Epidermal melanocyte (primary cell): Measurements from ENCODE around the gene SLC35A1.
A peak's percentile ranks its signal among the peaks of the same experiment; 100 is the strongest.
"Not testable (repeated sequence)": the region's sequence is repeated elsewhere in the genome, so short reads cannot be mapped to it uniquely, and the experiment has no call there.

Source experiments
- DNase-seq: peaks from one replicate; pipeline ENCODE4 v3.0.0; 2011; ENCODE audit warnings: low spot score; ENCODE audit not compliant: insufficient read length

Gene SLC35A1, protein sequence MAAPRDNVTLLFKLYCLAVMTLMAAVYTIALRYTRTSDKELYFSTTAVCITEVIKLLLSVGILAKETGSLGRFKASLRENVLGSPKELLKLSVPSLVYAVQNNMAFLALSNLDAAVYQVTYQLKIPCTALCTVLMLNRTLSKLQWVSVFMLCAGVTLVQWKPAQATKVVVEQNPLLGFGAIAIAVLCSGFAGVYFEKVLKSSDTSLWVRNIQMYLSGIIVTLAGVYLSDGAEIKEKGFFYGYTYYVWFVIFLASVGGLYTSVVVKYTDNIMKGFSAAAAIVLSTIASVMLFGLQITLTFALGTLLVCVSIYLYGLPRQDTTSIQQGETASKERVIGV

DNA sequence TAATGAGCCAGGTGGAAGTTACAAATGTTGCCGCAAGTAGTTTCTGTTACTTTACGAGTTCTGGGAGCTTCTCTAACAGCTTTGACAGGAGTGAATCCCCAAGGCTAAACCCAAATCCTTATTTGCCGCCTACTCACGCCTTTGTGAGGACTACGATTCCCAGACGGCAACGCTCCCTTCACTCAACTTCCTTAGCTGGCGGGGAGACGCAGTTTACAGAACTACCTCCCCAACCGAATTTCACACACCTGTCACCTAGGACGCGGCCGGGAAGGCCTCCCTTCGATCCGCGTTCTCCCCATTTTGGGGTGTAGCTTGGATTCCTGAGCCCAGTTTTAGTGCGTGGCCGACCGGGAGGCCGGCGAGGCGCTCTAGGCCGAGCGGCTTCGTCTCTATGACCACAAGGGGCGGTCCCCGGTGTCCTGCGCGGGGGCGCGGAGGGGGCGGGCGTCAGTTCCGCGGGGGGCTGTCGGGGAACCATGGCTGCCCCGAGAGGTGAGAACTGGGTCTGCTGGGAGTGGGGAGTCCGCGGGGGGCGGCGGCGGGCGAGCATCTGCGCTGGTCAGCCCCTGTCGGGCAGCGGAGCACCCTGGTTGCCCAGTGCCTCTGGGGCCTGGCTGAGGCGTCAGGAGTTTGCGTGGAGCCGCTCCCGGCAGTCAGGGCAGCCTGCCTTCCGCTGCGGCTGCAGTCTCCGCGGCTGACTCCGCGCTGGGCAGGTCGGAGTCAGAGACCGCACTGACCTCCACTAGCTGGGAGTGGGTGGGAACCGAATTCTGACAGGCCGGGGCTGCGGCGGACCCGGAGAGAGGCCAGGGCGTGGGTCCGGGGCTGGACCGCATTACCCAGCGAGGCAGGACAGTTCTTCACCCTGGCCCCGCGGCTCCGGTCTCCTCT, at the start of gene SLC35A1:
TSS of gene SLC35A1 (plus strand) at position 450 of the 894 bp plus-strand sequence. CDS start at position 480, 30 bp downstream.
- DNase-seq = peak; percentile 66

DNA sequence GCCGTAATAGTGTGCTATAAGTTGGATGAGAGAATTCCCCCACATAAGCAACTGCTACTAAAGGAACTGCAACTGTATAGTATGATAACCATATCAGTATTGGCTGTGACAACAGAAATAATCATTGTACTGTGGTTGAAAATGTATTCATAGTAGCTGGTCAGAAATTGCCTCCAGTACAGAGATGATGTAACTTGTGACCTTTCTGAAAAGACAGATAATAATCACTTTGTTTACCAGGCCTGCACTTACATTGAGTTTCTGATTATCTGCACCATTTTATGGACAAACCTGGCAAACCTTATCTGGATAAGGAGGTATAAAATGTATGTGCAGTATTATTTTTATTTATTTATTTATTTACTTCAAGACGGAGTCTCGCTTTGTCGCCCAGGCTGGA, 46.0 kb upstream of the SLC35A1 start:
- no peak for DNase-seq

DNA sequence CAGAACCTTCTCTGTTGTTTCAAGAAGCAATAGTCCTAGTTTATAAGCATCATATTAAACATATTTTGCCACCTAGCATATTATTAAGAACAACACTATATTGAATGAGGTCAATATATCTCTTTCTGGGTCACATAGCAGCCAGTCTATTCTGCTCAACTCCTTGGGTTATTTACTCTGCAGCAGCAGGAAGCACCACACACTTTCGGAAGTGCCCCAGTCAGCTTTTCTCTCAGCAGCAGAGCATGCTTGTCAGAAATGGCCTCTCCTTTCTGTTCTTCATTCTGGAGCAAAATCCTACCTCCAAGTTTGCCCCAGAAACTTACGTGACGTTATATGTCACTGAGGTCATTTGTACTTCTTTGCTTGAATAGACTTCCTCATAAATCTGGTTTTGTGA, 42.3 kb upstream of the SLC35A1 start:
- DNase-seq = no peak

DNA sequence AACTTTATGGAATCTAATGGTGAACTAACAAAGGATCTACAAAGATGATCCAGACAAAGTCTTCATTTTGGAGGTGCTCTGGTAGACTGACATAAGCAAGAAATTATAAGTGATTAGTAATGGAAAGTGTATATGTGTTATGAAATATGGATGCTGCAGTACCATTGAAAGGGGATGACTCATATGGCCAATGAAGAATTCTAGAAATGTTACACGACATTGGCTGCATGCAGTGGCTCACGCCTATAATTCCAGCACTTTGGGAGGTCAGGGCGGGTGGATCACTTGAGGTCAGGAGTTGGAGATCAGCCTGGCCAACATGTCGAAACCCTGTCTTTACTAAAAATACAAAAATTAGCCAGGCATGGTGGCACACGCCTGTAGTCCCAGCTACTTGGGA, 41.5 kb upstream of the SLC35A1 start:
- DNase-seq = no peak

DNA sequence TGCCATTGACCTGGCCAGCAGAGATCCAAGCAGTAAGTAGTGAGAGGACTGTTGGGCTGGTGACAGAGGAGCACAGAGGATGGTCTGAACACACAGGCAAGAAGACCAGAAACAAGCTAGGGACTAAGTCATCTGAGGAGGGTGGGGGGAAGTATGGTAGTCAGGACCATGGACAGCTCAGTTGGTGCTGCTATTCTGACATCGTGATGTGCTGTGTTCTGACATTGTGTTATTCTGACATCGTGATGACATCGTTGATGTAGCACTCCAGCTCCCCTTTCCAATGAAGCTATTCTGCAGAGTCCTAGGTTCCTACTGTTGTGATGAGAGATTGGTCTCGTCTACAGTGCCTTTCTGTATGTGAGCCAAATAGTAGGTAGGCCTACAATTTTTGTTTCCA, 36.3 kb upstream of the SLC35A1 start:
- peak; percentile 54 for DNase-seq

DNA sequence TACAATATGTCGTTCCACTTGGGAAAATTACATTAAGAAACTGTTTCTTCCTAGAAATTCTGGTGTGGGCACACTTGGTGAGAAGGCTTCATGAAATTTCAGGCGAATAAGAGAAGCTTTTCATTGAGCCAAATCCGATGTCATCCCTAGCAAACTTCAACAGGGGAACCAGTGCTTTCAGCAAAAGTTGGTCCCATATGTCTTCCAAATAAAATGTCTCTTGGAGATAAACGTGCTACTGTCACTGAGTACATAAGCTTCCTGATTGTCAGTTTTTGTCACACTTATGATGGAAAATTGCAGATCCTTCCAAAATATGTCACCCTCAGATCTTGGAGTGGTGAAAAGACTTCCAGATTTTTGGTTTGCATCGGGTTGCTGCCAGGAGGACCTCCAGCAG, 31.1 kb upstream of the SLC35A1 start:
- DNase-seq = no peak

DNA sequence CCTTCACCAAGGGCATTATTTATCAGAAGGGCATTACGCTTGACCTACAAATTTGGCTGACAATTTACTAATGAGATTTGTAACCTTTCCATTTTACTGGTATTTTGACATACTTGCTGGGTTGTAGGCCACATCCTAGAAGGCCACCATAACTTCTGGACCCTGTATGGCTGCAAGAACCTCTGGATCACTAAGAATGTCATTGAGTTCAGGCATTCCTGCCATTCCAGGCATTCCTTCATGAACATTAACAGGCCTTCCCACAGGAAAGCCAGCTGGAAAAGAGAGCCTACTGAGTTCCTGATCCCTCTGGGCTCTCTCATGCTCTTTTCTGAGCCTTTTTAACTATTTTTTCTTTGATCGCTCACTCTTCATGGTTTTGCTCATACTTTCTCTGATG, 28.4 kb upstream of the SLC35A1 start:
- DNase-seq = no peak

DNA sequence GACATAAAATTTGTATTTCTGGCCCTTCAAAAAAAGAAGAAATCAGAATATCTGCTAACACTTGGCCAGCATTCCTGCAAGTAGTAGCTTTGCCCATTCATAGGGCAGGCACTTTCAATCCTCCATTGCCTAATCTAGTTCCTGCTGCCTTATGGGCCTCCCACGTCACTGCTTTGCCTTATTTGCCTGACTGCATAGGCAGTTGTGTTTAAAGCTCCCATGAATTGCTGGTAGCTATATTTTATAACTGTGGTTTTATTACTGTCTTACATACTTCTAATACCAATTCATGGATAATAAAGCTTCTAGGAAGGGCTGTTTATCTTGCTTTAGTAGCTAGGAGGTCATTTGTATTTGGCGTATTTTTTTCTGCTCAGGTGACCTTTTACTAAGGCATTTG, 7.7 kb upstream of the SLC35A1 start:
- DNase-seq = no peak

DNA sequence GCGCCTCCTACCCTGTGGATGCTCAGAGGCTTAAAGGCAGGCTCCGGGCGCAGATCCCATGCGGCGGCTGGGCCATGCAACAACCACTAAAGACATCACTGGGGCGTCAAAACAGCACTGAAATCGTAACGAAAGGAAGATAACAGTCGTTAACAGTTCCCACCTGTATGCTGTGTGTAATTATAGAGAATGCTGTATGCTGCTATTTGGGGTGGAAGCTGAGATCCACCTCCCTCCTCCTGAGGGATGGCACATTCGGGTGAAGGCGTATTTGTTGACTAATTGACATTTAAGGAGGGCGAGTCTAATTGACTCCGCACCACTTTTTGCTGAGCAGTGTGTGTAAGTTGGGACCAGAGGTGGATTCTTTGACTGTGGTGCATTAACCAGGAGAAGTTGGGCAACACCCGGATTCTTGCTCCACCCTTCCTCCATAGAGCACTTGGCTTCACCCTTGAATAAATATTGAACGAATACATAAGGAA, 687 bp downstream of the SLC35A1 start:
- no peak for DNase-seq

DNA sequence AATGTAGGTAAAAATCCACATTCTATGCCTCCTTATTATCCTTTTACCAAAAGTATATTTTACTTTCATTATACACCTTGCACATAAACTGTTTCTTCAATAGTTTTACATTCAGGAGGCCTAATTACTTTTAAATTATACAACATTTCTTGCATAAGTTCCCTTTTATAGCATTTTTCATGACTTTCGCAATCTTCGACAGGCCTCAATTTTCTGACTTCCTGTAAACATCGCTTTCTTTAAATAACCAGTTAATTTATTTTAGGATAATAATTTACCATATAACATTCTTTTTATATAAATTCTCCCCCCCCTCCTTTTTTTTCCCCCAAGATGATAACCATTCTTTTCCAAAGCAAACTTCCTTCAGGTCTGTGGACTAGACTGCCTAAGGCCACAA, 9.2 kb downstream of the SLC35A1 start:
- no peak for DNase-seq

DNA sequence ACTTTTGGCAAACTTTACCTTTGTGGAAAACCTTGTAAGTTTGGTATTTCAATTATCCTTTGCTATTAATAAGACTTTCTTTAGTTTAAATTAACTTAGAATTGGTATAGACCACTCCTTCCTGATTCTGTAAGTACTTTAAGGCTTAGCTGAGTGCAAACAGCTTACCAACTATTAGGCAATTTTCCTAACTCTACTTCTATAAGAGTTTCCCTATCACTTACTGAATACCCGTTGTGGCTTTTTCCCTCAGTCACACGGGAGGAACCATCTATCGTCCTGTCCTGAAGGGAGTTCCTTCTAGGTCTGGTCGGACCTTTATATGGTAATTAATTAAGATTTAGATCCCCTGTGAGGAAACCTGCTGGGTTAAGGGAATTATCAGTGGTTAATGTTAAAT, 9.6 kb downstream of the SLC35A1 start:
- no peak for DNase-seq

DNA sequence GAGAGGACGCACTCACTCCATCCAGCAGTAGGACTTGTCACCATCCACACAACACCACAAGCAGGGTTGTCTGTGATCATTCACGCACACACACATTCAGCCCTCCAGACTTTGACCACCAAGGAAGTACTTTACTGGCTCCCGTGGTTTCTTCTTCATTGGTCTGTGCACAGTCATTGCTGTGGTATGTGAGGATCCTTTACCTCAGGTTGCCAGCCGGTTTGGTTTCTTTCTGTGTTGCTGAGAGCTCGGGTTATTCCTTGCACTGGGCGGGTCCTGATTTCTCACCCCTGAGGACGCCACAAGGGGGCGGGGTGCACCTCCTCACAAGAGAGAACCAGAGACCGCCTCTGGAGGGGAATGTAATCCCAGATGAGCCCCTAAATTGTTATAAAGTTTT, 11.2 kb downstream of the SLC35A1 start:
- no peak for DNase-seq

DNA sequence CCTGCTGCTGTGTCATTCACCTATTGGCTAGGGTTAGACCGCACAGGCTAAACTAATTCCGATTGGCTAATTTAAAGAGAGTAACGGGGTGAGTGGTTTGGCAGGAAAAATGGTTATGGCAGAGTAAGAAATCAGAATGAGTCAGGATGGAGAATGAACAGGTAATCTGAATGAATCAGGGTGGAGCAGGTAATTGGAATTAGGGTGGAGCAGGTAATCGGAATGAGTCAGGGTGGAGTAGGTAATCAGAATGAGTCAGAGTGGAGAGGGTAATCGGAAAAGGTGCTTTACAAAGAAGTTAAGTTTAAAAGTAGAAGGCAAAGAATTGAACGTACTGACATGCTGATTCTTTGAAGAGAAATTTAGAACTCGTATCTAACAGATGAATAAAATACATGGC, 11.7 kb downstream of the SLC35A1 start:
- no peak for DNase-seq

DNA sequence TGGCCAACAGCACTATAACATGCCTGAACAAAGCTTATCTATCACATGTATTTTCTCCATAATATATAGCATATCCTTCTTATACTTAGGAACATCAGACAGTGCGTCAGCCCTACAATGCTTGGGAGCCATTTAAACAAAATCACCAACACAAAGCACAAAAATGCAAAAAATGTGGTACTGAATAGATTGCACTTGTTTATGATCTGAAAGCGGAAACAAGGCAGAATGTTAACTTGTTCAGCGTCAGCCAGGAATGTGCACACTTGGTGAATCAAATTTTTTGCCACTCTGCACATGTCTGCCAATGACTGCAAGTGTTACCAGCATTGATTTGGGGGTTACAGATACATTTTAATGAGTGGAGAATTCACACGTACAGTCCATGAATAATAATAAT, 14.8 kb downstream of the SLC35A1 start:
- no peak for DNase-seq

DNA sequence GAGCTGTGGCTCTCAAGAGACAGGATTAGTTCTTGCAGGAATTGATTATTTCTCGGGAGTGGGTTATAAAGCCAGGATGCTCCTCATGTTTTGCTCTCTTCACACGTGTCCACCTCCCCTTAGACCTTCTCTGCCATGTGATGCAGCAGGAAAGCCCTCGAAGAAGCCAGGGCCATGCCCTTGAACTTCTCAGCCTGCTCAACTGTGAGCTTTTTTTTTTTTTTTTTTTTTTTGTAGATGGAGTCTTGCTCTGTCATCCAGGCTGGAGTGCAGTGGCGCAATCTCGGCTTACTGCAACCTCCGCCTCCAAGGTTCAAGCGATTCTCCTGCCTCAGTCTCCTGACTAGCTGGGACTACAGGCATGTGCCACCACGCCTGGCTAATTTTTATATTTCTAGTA, 16.6 kb downstream of the SLC35A1 start:
- DNase-seq = not testable (repeated sequence)

DNA sequence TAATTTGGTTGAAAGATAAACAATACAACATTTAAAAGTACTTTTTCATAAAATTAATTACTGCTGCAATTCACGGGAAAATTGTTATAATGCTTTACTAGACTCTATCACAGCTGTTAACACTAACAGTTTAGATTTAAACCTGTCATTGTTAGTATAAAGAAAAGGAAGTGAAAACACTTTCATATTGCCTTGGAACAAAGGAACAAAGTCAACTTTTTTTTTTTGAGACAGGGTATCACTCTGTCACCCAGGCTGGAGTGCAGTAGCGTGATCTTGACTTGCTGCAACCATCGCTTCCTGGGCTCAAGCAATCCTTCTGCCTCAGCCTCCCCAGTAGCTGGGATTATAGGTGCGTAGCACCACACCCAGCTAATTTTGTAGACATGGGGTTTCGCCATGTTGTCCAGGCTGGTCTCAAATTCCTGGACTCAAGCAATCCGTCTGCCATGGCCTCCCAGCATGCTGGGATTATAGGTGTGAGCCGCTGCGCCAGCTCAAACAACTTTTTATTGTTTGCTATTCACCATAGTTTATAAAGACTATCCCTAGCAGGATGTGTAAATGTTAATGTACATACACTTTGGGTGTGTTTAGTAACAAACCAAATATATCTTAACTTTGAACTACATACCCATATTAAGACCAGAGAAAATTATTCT, 22.1 kb downstream of the SLC35A1 start:
- DNase-seq = no peak

DNA sequence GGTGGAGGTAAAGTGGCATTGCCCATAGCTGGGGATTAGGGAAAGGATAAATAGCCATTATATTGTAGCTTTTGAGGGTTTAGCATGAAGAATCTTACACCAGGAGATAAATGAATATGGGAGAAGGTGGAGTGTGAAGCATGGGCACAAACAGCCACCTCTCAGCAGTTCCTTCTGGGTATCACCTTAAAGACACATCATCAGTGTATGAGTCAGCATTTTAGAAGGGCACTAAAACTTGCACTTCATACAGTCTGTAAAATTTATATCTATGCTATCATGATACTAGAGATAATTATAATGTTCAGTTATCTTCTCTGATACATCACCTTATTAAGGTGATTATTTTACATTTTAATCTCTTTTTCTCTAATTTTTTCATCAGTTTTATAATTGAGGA, 25.3 kb downstream of the SLC35A1 start:
- no peak for DNase-seq

DNA sequence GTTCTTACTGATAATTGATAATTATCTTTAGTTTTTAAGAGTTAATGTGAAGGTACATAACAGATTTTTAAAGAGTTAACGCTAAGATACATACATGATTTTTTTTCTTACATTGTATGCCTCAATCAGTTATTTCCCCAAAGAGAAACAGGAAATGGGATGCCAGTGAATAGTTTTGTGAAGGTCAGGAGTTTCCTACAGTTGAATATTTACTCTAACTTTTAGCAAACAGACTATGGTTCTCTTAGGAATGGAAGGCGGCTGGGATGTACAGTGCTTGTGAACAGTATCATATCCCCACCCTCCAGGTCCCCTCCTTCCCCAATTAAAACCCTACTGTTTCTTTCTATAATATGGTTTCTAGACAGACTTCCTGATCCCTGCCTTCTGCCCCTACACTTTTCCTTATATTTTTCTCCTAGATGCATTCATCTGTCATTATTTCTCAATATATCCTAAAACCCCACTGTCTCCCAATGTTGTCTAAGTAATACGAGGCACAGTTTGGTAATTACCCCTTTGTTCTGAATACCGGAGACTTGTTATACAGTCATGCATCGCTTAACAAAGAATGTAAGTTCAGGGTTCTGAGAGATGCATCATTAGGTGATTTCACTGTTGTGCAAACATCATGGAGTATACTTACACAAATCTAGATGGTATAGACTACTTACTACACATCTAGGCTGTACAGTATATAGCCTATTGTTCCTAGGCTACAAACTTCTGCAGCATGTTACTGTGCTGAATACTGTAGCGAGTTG, 29.2 kb downstream of the SLC35A1 start:
- DNase-seq = no peak

DNA sequence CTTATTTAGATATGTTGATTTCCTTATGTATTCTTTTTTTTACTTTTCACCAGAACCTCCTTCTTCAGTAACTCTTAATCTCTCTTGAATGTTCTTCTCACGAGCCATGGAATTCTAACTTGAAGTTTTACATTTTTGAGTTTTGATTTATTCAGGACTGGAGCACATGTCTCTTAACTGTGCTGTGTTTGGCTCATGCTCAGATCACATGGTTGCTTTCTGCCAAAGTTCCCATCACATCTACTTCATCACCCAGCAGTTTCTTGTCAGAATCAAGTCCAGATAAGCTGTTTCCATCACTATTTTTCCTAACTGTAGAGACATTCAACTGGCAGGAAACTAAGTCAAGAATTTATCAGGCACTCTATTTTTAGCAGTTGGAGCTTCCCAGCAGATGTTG, 31.7 kb downstream of the SLC35A1 start:
- DNase-seq = no peak

DNA sequence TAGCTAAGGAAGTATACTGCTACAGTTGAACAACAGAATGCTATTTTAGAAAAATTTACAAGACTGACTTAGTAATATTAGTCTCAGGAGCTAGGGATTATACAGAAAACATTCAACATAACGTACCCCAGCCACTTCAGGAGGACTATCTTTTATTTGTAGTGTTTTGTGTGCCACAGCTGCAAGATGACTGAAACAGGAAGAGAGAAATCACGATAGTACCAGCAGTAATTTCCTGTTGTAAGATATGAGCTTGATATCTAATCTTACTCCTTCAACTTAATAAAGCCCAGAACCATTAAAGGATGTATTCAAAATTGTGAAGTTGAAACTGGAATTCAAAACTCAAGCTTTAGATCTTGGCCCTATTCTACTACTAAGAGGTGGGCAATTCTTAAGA, 42.1 kb downstream of the SLC35A1 start:
- no peak for DNase-seq

DNA sequence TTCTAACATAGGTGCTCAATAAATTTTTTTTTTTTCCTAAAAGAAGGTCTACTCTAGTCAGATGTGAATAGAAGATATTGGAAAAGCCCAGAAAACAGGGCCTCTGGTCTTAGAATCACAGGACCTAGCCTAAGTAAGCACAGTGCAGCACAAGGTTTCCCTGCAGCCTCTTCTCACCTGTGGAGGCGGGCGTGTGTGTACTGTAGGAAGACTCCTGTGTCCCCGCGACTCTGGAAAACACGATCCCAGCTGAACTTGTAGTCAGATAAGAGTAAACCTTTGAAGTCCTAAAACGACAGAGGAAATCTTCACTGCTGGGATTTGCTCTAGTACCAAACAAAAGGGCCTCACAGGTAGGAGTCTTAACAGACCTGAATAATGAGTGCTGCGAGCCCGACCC, 45.7 kb downstream of the SLC35A1 start:
- no peak for DNase-seq
